PC-3 (cell line): ENCODE data around the gene PIK3IP1. TPM values are rescaled to one million over a fixed set of nuclear protein-coding genes. Genes with fewer than 3 reads are reported as not detected.

Experiments used
- ATAC-seq: fragments of 200-7000 bp; cut with Tn5 transposase; 2 replicates; pipeline ENCODE4 v1.9.1; 2020; ENCODE audit warnings: mild to moderate bottlenecking, moderate library complexity
- BruUV-seq: library from RNA; stranded (reverse); fragments of 400-500 nt; replicated peaks from 2 replicates; lab custom pipeline; 2021; lab: Mats Ljungman, UMichigan
- CTCF ChIA-PET: fragments of 300-600 bp; sonication (Branson Sonifier 250); formaldehyde crosslinking; loops from one replicate; lab custom pipeline; 2022; ENCODE audit warnings: antibody characterized with exemption; lab: Charles Lee
- POLR2A ChIA-PET: fragments of 300-600 bp; sonication (Branson Sonifier 250); formaldehyde crosslinking; loops from one replicate; lab custom pipeline; 2022; ENCODE audit warnings: antibody characterized with exemption; ENCODE audit not compliant: unreplicated experiment; lab: Charles Lee
- DNase-seq: peaks from one replicate; pipeline ENCODE4 v3.0.0-alpha.2; 2015
- H2AFZ ChIP-seq: fragments of 300-600 bp; sonication (generic); 2 replicates; pipeline ENCODE4 v1.6.0; 2016; ENCODE audit warnings: antibody characterized with exemption, low read length
- H3F3A ChIP-seq: fragments of 300-600 bp; sonication (generic); one replicate; pipeline ENCODE4 v1.6.0; 2017; ENCODE audit warnings: antibody characterized with exemption, low read length, control low read depth, mild to moderate bottlenecking; ENCODE audit not compliant: unreplicated experiment
- H3K27ac ChIP-seq: fragments of 300-600 bp; sonication (generic); 2 replicates; pipeline ENCODE4 v1.5.1; 2016; ENCODE audit warnings: mild to moderate bottlenecking, low read length
- H3K27me3 ChIP-seq: fragments of 300-600 bp; sonication (generic); 2 replicates; pipeline ENCODE4 v1.6.1; 2016; ENCODE audit warnings: low read length, mixed read lengths
- H3K36me3 ChIP-seq: fragments of 300-600 bp; sonication (generic); 2 replicates; pipeline ENCODE4 v1.6.1; 2016; ENCODE audit warnings: low read depth, mixed run types, low read length, mixed read lengths
- H3K4me1 ChIP-seq: fragments of 300-600 bp; sonication (generic); 2 replicates; pipeline ENCODE4 v1.5.1; 2016; ENCODE audit warnings: low read length; ENCODE audit not compliant: insufficient read depth
- H3K4me2 ChIP-seq: fragments of 300-600 bp; sonication (generic); 2 replicates; pipeline ENCODE4 v1.6.0; 2016; ENCODE audit warnings: low read length
- H3K4me3 ChIP-seq: fragments of 300-600 bp; sonication (generic); 2 replicates; pipeline ENCODE4 v1.5.1; 2016; ENCODE audit warnings: mild to moderate bottlenecking, low read length, mixed read lengths
- H3K79me2 ChIP-seq: fragments of 300-600 bp; sonication (generic); 2 replicates; pipeline ENCODE4 v1.6.1; 2017; ENCODE audit warnings: low read length, mixed read lengths
- H3K9ac ChIP-seq: fragments of 300-600 bp; sonication (generic); 2 replicates; pipeline ENCODE4 v1.6.0; 2016; ENCODE audit warnings: mild to moderate bottlenecking, low read length
- H3K9me2 ChIP-seq: fragments of 300-600 bp; sonication (generic); replicated peaks from 2 replicates; pipeline ENCODE4 v1.6.1; 2016; ENCODE audit warnings: mixed run types, low read length, mixed read lengths
- H3K9me3 ChIP-seq: fragments of 300-600 bp; sonication (generic); 2 replicates; pipeline ENCODE4 v1.6.1; 2016; ENCODE audit warnings: low read length, mixed read lengths
- H4K20me1 ChIP-seq: fragments of 300-600 bp; sonication (generic); 2 replicates; pipeline ENCODE4 v1.6.1; 2016; ENCODE audit warnings: low read length, mixed read lengths
- EZH2 ChIP-seq: fragments of 300-600 bp; sonication (generic); IDR thresholded peaks from one replicate; pipeline ENCODE4 v1.6.1; 2017; ENCODE audit warnings: antibody characterized with exemption, mild to moderate bottlenecking, low read length; ENCODE audit not compliant: unreplicated experiment
- EZH2phosphoT487 ChIP-seq: fragments of 300-600 bp; sonication (generic); IDR thresholded peaks from 2 replicates; pipeline ENCODE4 v1.6.1; 2018; ENCODE audit warnings: mild to moderate bottlenecking, antibody characterized with exemption, low read length, borderline replicate concordance
- intact Hi-C: fragments of 100-400 bp; cut with micrococcal nuclease; formaldehyde crosslinking; loops from 2 replicates; pipeline ENCODE4 v1.9.0; 2023
- total RNA-seq: library from RNA; depleted of rRNA; stranded (reverse); fragments of >200 nt; gene quantifications from 2 replicates; pipeline ENCODE4 v1.2.3, GENCODE V29; 2014
- TF ChIP-seq, protein P1 (sequence below): fragments of 300-600 bp; sonication (generic); conservative IDR thresholded peaks from 2 replicates; pipeline ENCODE4 v1.5.1; 2017; ENCODE audit warnings: antibody characterized with exemption, low read depth, mild to moderate bottlenecking, low read length

PIK3IP1 gene
- total RNA-seq, 1 experiment from 2014 or later = 1.9 TPM

- no peaks in the 10 kb centered on the region for H3F3A ChIP-seq
- no TSS peak for BruUV-seq
- CTCF ChIA-PET = no interaction called here
- no peak for TF ChIP-seq EZH2
- no peak for TF ChIP-seq EZH2phosphoT487
- TF ChIP-seq, protein P1, sequence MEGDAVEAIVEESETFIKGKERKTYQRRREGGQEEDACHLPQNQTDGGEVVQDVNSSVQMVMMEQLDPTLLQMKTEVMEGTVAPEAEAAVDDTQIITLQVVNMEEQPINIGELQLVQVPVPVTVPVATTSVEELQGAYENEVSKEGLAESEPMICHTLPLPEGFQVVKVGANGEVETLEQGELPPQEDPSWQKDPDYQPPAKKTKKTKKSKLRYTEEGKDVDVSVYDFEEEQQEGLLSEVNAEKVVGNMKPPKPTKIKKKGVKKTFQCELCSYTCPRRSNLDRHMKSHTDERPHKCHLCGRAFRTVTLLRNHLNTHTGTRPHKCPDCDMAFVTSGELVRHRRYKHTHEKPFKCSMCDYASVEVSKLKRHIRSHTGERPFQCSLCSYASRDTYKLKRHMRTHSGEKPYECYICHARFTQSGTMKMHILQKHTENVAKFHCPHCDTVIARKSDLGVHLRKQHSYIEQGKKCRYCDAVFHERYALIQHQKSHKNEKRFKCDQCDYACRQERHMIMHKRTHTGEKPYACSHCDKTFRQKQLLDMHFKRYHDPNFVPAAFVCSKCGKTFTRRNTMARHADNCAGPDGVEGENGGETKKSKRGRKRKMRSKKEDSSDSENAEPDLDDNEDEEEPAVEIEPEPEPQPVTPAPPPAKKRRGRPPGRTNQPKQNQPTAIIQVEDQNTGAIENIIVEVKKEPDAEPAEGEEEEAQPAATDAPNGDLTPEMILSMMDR = no peak
- H3K36me3 ChIP-seq = no peaks in the 10 kb centered on the region
- no peak overlapping the region for H3K4me3 ChIP-seq
- POLR2A ChIA-PET = no interaction called here
- ATAC-seq (no peak), DNase-seq (no peak)
- no peak overlapping the region for H2AFZ ChIP-seq
- H3K9me3 ChIP-seq = no peaks in the 10 kb centered on the region
- no peaks in the 10 kb centered on the region for H4K20me1 ChIP-seq
- intact Hi-C loops = no loop called here
- no peak overlapping the region for H3K27ac ChIP-seq
- no peaks in the 10 kb centered on the region for H3K79me2 ChIP-seq
- no peak overlapping the region for H3K9ac ChIP-seq
- H3K9me2 ChIP-seq = no peaks in the 10 kb centered on the region
- H3K4me1 ChIP-seq = peaks cover 14% of the 10 kb centered on the region; the same call in 1 of the 2 replicates
- H3K27me3 ChIP-seq = no peaks in the 10 kb centered on the region
- H3K4me2 ChIP-seq = no peak overlapping the region
These were observed 3.8 kb upstream of the PIK3IP1 start for GRCh38 chr22:31295831-31296657.

DNA sequence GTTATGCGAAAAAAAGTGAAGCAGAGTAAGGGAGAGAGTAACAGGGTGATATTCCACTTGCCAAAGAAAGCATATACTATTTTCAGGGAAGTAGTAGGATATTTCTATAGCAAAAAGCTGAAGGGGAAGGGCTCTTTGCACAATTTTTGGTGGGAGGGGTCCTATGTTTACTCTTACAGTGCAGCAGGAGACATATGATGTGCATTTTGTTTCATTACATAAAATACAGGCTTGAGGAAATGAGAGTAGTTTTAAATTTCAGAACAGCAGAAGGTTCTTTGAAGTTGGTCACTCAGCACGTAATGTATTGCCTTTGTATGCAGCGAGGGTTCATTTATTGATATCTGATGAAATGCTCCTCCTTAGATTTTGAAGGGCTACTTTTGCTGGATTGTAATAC is 3.1 kb upstream of the PIK3IP1 start:
- TF ChIP-seq EZH2phosphoT487 (no peak), EZH2 (no peak)
- TF ChIP-seq, protein P1 = no peak
- no TSS peak for BruUV-seq
- ChIA-PET CTCF (no interaction called here), POLR2A (no interaction called here)
- no peak overlapping the region for H3K4me3 ChIP-seq
- no peak overlapping the region for H3K9ac ChIP-seq
- intact Hi-C loops = no loop called here
- H3K4me1 ChIP-seq = peaks cover 14% of the 10 kb centered on the region; the same call in 1 of the 2 replicates
- ATAC-seq = no peak
- DNase-seq = no peak
- H3K79me2 ChIP-seq = no peaks in the 10 kb centered on the region
- no peaks in the 10 kb centered on the region for H3K9me3 ChIP-seq
- H3F3A ChIP-seq = no peaks in the 10 kb centered on the region
- H3K36me3 ChIP-seq = no peaks in the 10 kb centered on the region
- H3K9me2 ChIP-seq = no peaks in the 10 kb centered on the region
- H2AFZ ChIP-seq = no peak overlapping the region
- no peaks in the 10 kb centered on the region for H3K27me3 ChIP-seq
- no peaks in the 10 kb centered on the region for H4K20me1 ChIP-seq
- H3K27ac ChIP-seq = no peak overlapping the region
- H3K4me2 ChIP-seq = no peak overlapping the region
